GM12892 (cell line): ENCODE measurements around the gene TRDMT1.

Source experiments
- DNase-seq: peaks from one replicate; pipeline ENCODE4 v3.0.0; 2011; ENCODE audit not compliant: insufficient read length
- FAIRE-seq: peaks from 2 replicates; lab custom pipeline; 2011; peaks lifted over from hg19 to GRCh38; lab: Jason Lieb, UNC
- POLR2A ChIP-seq: IDR thresholded peaks from 2 replicates; pipeline ENCODE4 v1.6.1; 2011; ENCODE audit warnings: low read depth, low read length, control low read depth
- POLR2AphosphoS5 ChIP-seq: IDR thresholded peaks from 2 replicates; pipeline ENCODE4 v1.6.1; 2011; ENCODE audit warnings: low read depth, low read length, control low read depth
- TAF1 ChIP-seq: IDR thresholded peaks from 2 replicates; pipeline ENCODE4 v1.6.1; 2011; ENCODE audit warnings: low read depth, mild to moderate bottlenecking, control low read depth, low read length, borderline replicate concordance

Gene TRDMT1

GRCh38 chr10:17141504-17142229 is 59.8 kb downstream of the TRDMT1 start:
- DNase-seq (no peak), FAIRE-seq (no peak)
- TF ChIP-seq POLR2A = no peak

- FAIRE-seq (no peak), DNase-seq (no peak)
- no peak for TF ChIP-seq POLR2A
- TF ChIP-seq TAF1 = no peak
- TF ChIP-seq POLR2AphosphoS5 = no peak
Measured at GRCh38 chr10:17140386-17140761, 61.1 kb downstream of the TRDMT1 start.

- FAIRE-seq = no peak
- no peak for TF ChIP-seq TAF1
- TF ChIP-seq POLR2A = no peak
- no peak for TF ChIP-seq POLR2AphosphoS5
- no peak for DNase-seq
Measured at GRCh38 chr10:17138460-17139042, 62.9 kb downstream of the TRDMT1 start.

GRCh38 chr10:17134737-17135260 is 66.7 kb downstream of the TRDMT1 start:
- TF ChIP-seq POLR2A (no peak), POLR2AphosphoS5 (no peak), TAF1 (no peak)

GRCh38 chr10:17134282-17134681 is 67.2 kb downstream of the TRDMT1 start:
- DNase-seq (no peak), FAIRE-seq (no peak)
- TF ChIP-seq POLR2AphosphoS5 (no peak), TAF1 (no peak), POLR2A (no peak)

More at GRCh38 chr10:17134737-17135260, 66.7 kb downstream of the TRDMT1 start:
- DNase-seq (no peak), FAIRE-seq (no peak)

GRCh38 chr10:17129741-17130140 is 71.7 kb downstream of the TRDMT1 start, which contains the start of gene CUBN:
CUBN (minus strand) TSS chr10:17129811; CDS start chr10:17129765, 46 bp downstream.
- DNase-seq = no peak
- TF ChIP-seq POLR2AphosphoS5 = no peak
- TF ChIP-seq TAF1 = no peak
- TF ChIP-seq POLR2A = no peak
- FAIRE-seq = no peak

GRCh38 chr10:17128261-17128660 is 73.2 kb downstream of the TRDMT1 start:
- no peak for FAIRE-seq
- DNase-seq = no peak
- TF ChIP-seq POLR2AphosphoS5 = no peak
- TF ChIP-seq TAF1 = no peak
- no peak for TF ChIP-seq POLR2A

- DNase-seq (no peak), FAIRE-seq (no peak)
- TF ChIP-seq POLR2AphosphoS5 (no peak), POLR2A (no peak), TAF1 (no peak)
Measured at GRCh38 chr10:17126327-17126726, 75.1 kb downstream of the TRDMT1 start.

GRCh38 chr10:17125206-17125893 is 76.1 kb downstream of the TRDMT1 start:
- TF ChIP-seq POLR2A (no peak), POLR2AphosphoS5 (no peak), TAF1 (no peak)
- DNase-seq = no peak
- no peak for FAIRE-seq

GRCh38 chr10:17123961-17124360 is 77.5 kb downstream of the TRDMT1 start:
- no peak for FAIRE-seq
- DNase-seq = no peak
- TF ChIP-seq TAF1 (no peak), POLR2A (no peak), POLR2AphosphoS5 (no peak)
